ENCODE results near the gene EFNA2.
A peak's percentile ranks its signal among the peaks of the same experiment; 100 is the strongest.
"Not testable (repeated sequence)": the region's sequence is repeated elsewhere in the genome, so short reads cannot be mapped to it uniquely, and the experiment has no call there.

EFNA2 gene

DNA sequence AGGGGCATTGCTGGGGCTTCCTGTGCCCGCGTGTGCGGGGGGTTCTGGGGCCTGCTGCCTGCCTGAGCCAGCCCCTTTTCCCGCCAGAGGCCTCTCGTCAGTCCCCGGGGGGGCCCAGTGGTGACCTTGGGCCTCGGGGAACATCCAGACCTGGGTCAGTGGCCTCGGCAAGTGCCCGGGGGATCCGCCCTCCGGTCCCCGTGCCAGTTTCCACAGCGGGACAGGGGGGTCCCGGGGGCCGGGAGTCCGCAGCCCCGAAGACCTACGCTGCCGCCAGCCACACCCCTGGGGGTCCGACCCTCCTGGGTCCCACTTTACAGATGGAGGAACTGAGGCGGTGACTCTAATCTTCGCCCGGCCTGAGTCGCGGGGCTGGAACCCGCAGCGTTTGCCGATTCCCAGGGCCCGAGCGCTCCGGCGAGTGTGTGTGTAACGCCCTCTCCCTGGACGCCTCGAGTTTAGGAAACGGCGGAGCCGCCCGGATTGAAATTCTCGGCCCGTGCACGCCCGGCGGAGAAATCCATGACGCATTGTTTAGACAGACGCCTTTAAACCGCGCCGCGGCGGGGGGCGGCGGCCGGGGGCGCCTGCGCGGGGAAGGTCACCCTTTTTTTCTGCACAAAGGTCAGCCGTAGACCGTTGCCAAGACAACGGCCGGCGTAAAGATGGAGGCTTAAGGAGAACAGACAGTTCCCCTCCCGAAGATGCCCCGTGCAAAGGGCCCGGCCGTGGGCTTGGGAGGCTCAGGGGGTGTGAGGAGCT lies 39.3 kb downstream of the EFNA2 start:
- H3K4me3 ChIP-seq (ENCODE audit: low read length): peak overlapping the region; percentile 34
- TF ChIP-seq, protein P1, sequence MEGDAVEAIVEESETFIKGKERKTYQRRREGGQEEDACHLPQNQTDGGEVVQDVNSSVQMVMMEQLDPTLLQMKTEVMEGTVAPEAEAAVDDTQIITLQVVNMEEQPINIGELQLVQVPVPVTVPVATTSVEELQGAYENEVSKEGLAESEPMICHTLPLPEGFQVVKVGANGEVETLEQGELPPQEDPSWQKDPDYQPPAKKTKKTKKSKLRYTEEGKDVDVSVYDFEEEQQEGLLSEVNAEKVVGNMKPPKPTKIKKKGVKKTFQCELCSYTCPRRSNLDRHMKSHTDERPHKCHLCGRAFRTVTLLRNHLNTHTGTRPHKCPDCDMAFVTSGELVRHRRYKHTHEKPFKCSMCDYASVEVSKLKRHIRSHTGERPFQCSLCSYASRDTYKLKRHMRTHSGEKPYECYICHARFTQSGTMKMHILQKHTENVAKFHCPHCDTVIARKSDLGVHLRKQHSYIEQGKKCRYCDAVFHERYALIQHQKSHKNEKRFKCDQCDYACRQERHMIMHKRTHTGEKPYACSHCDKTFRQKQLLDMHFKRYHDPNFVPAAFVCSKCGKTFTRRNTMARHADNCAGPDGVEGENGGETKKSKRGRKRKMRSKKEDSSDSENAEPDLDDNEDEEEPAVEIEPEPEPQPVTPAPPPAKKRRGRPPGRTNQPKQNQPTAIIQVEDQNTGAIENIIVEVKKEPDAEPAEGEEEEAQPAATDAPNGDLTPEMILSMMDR (conservative IDR thresholded peaks at IDR 0.05; ENCODE audit: low read depth, low read length): no peak
- DNase-seq (ENCODE audit: low read depth): peak; percentile 26

DNA sequence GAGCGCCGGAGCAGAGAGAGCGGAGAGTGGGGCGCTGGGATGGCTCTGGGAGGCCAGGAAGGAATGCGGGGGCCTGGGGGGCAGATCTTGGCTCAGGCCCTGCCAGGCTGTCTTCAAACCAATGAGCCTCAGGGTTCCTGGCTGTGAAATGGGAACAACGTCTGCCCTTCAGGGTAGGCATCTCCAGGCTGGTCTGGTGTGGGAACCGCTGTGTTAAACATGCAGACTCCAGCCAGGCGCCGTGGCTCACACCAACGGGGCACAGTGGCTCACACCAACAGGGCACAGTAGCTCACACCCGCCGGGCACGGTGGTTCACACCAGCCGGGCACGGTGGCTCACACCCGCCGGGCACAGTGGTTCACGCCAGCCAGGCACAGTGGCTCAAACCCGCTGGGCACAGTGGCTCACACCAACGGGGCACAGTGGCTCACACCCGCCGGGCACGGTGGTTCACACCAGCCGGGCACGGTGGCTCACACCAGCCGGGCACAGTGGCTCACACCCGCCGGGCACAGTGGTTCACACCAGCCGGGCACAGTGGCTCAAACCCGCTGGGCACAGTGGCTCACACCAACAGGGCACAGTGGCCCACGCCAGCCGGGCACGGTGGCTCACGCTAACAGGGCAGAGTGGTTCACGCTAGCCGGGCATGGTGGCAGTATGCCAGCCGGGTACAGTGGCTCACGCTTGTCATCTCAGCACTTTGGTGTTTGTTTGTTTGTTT lies 40.1 kb downstream of the EFNA2 start:
- H3K4me3 ChIP-seq (ENCODE audit: low read length): peak overlapping the region; percentile 34
- TF ChIP-seq, protein P1 (conservative IDR thresholded peaks at IDR 0.05; ENCODE audit: low read depth, low read length): no peak
- no peak for DNase-seq (ENCODE audit: low read depth)

DNA sequence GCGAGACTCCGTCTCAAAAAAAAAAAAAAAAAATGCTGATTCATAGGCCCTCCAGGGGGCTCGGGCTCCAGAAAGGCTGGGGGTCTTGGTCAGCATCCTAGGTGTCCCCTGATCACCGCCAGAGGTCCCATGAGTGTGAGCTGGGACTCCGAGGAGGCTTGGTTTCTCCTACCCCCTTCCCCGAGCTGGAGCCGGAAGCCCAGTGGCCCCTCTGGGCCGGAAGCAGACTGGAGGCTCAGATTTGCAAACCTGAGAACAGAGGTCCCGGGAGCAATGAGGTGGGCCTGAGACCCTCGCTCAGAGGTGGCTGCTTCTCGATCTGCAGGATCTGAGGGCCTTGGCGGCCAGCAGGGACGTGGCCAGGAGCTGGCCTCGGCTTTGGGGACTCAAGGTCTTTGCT lies 41.5 kb downstream of the EFNA2 start:
- TF ChIP-seq, protein P1 (conservative IDR thresholded peaks at IDR 0.05; ENCODE audit: low read depth, low read length): no peak
- no peak for DNase-seq (ENCODE audit: low read depth)
- no peak overlapping the region for H3K4me3 ChIP-seq (ENCODE audit: low read length)

DNA sequence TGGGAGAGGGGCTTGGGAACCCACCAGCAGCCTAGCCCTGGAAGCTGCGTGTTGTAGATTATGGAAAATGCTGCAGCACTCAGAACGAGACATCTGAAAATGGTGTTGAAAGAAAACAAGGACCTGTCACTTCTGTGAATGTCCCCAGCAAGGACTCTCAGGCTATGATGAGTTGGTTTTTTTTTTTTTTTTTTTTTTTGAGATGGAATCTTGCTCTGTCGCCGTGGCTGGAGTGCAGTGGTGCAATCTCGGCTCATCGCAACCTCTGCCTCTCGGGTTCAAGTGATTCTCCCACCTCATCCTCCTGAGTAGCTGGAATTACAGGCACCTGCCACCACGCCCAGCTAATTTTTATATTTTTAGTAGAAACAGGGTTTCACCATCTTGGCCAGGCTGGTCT lies 46.5 kb downstream of the EFNA2 start:
- not testable (repeated sequence) for DNase-seq (ENCODE audit: low read depth); H3K4me3 ChIP-seq (ENCODE audit: low read length)

DNA sequence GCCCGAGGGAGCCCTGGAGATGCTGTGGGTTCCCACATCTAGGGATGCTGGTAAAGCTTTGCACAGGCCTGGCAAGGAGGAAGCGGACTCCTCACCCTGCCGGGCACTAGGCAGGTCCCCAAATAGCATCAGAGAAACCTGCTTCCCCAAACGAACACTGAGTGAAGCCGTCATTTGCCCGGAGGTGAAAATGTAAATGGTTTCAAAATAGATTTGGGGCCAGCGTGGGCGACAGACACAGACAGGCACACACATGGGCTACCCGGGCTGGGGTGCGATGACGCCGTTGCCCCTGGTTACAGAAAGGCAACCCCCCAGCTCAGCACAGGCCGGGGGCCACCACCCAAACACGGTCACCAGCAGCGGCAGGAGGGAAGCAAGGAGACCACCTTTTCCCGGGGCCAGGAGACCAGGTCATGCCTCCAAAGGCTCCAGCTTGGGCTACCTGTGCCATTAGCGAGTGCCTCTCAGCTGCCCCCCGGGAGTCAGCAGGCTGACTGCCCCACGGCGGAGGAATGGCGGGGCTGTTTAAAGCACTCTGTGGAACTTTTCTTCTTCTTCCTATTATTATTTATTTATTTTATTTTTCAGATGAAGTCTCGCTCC lies 50.5 kb downstream of the EFNA2 start:
- DNase-seq (ENCODE audit: low read depth): no peak
- no peak overlapping the region for H3K4me3 ChIP-seq (ENCODE audit: low read length)
- TF ChIP-seq, protein P1 (conservative IDR thresholded peaks at IDR 0.05; ENCODE audit: low read depth, low read length): no peak

DNA sequence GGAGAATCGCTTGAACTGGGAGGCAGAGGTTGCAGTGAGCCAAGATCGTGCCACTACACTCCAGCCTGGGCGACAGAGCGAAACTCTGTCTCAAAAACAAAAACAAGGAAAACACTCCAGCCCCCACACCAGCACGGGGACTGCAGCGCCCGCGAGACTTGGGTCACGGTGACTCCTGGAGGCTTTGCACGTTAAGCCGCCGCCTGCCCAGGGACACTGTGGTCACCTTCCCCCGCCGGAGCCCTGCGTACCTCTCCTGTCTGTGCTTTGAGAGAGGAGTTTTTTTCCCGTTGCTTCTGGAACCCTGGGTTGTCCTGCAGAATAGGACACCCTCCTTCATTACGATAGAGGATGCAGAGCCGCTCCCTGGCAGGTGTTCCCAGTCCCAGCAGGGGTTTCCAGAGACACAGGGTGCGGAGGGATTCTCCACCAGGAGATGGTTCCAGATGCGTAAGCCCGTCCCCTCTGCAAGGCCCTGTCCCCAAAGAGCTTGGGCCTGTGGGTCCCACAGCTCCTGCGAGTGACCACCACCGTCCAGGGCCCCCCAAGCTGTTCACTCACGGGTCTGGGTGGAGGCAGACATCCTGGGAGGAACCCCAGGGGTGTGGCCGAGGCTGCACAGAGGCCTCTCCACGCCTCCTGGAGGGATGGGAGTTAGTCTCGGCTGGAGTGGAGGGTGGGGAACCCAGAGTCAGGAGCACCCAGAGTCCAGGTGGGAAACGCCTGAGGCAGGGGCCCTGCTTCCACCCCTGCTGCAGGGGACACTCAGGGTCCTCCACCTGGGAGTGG lies 55.2 kb downstream of the EFNA2 start:
- TF ChIP-seq, protein P1 (conservative IDR thresholded peaks at IDR 0.05; ENCODE audit: low read depth, low read length): no peak
- no peak for DNase-seq (ENCODE audit: low read depth)
- no peak overlapping the region for H3K4me3 ChIP-seq (ENCODE audit: low read length)

DNA sequence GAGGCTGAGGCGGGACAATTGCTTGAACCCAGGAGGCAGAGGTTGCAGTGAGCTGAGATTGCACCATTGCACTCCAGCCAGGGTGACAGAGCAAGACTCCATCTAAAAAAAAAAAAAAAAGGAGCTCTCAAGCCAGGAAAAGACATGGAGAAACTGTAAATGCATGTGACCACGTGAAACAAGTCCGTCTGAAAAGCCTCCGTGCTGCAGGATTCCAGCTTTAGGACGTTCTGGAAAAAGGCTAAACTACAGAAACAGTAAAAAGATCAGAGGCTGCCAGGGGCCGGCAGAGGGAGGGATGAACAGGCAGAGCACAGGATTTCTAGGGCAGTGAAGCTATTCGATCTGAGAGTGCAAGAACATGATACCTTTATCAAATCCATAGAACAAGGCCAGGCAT lies 57.4 kb downstream of the EFNA2 start:
- H3K4me3 ChIP-seq (ENCODE audit: low read length): no peak overlapping the region
- TF ChIP-seq, protein P1 (conservative IDR thresholded peaks at IDR 0.05; ENCODE audit: low read depth, low read length): no peak
- DNase-seq (ENCODE audit: low read depth): no peak

Data from retinal pigment epithelial cell (primary cell).